AG04450 (cell line): ENCODE results near the gene FEZ2. TPM values are rescaled to one million over a fixed set of nuclear protein-coding genes. Genes with fewer than 3 reads are reported as not detected.

Experiments
- CTCF ChIA-PET: fragments of 300-600, 350-600 bp; formaldehyde crosslinking; extraction: SDS; loops from one replicate; lab custom pipeline; 2022; ENCODE audit warnings: antibody characterized with exemption, inconsistent platforms; lab: Charles Lee
- POLR2A ChIA-PET: fragments of 350-600 bp; formaldehyde crosslinking; extraction: SDS; loops from one replicate; lab custom pipeline; 2021; ENCODE audit warnings: antibody characterized with exemption, inconsistent platforms; lab: Yijun Ruan, JAX
- DNase-seq: peaks from one replicate; pipeline ENCODE4 v3.0.0-alpha.2; 2011; ENCODE audit warnings: low read depth, low spot score
- H3K27ac ChIP-seq: one replicate; pipeline ENCODE4 v1.5.1; 2012; ENCODE audit warnings: low read depth, low read length, control low read depth
- H3K27me3 ChIP-seq: one replicate; pipeline ENCODE4 v1.6.0; 2012; ENCODE audit warnings: low read length; ENCODE audit not compliant: control insufficient read depth, insufficient read depth
- H3K4me3 ChIP-seq: 2 replicates; pipeline ENCODE4 v1.5.1; 2011; ENCODE audit warnings: mild to moderate bottlenecking, low read depth, low read length, control low read depth
- H3K9me3 ChIP-seq: 2 replicates; pipeline ENCODE4 v1.5.1; 2012; ENCODE audit warnings: low read length; ENCODE audit not compliant: control insufficient read depth, insufficient read depth
- polyA plus RNA-seq: library from polyadenylated mRNA; depleted of rRNA; stranded (reverse); fragments of >200 nt; gene quantifications from 2 replicates; pipeline ENCODE4 v1.2.3, GENCODE V29; 2011
- TF ChIP-seq, protein P1 (sequence below): IDR thresholded peaks from 2 replicates; pipeline ENCODE4 v1.5.1; 2011; ENCODE audit warnings: low read depth, low read length, control low read depth, inconsistent platforms

The FEZ2 gene
- polyA plus RNA-seq, 1 experiment, result 87.5 TPM

DNA sequence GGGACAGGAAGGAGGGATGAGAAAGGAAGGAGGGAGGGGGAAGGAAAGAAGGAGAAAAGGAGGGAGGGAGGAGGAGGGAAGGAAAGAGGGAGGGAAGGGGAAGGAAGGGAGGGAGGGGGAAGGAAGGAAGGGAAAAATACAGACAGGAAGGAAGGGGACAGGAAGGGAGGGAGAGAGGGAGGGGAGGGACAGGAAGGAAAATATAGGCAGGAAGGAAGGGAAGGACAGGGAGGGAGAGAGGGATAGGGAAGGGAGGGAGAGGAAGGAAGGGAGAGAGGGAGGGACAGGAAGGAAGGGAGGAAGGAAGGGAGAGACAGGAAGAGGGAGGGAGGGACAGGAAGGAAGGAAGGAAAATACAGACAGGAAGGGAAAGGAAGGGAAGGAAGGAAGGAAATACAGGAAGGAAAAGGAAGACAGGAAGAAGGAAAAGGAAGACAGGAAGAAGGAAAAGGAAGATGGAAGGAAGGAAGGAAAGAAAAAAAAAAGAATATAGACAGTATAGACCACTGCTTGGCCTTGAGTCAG, 63.6 kb downstream of the FEZ2 start:
- no peak overlapping the region for H3K27ac ChIP-seq
- no peaks in the 10 kb centered on the region for H3K27me3 ChIP-seq
- ChIA-PET POLR2A (no interaction called here), CTCF (no interaction called here)
- no peak overlapping the region for H3K4me3 ChIP-seq
- TF ChIP-seq, protein P1, sequence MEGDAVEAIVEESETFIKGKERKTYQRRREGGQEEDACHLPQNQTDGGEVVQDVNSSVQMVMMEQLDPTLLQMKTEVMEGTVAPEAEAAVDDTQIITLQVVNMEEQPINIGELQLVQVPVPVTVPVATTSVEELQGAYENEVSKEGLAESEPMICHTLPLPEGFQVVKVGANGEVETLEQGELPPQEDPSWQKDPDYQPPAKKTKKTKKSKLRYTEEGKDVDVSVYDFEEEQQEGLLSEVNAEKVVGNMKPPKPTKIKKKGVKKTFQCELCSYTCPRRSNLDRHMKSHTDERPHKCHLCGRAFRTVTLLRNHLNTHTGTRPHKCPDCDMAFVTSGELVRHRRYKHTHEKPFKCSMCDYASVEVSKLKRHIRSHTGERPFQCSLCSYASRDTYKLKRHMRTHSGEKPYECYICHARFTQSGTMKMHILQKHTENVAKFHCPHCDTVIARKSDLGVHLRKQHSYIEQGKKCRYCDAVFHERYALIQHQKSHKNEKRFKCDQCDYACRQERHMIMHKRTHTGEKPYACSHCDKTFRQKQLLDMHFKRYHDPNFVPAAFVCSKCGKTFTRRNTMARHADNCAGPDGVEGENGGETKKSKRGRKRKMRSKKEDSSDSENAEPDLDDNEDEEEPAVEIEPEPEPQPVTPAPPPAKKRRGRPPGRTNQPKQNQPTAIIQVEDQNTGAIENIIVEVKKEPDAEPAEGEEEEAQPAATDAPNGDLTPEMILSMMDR, result no peak
- DNase-seq, result no peak
- H3K9me3 ChIP-seq, result no peaks in the 10 kb centered on the region

DNA sequence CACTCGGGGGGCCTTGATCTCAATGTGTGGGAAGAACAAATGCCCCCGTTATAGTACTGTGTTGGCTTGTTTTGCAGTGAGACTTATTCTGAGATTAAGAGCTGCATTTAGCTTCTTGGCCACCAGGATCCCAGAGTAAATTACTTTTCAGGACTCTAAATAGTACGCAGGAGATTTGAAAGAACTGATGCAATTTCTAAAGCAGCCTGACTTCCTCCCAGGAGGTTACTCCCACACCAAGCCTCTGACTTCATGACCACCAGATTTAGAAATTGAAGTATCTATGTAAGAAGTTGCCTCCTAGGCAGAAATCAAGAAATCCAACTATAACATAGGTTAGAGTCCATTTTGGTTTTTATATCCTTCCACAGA, 67.0 kb downstream of the FEZ2 start:
- no peaks in the 10 kb centered on the region for H3K27me3 ChIP-seq
- ChIA-PET CTCF (interaction anchor here (0.9 to 1.5 kb wide), 3 partner anchors 141 to 178 kb away, joined by 3 read pairs; no protein-coding TSS in a partner anchor), POLR2A (no interaction called here)
- no peak for DNase-seq
- TF ChIP-seq, protein P1, result 0 out of 2 replicates have a peak, but pooled peaks have one; percentile 14
- H3K4me3 ChIP-seq, result no peak overlapping the region
- no peak overlapping the region for H3K27ac ChIP-seq
- no peaks in the 10 kb centered on the region for H3K9me3 ChIP-seq

DNA sequence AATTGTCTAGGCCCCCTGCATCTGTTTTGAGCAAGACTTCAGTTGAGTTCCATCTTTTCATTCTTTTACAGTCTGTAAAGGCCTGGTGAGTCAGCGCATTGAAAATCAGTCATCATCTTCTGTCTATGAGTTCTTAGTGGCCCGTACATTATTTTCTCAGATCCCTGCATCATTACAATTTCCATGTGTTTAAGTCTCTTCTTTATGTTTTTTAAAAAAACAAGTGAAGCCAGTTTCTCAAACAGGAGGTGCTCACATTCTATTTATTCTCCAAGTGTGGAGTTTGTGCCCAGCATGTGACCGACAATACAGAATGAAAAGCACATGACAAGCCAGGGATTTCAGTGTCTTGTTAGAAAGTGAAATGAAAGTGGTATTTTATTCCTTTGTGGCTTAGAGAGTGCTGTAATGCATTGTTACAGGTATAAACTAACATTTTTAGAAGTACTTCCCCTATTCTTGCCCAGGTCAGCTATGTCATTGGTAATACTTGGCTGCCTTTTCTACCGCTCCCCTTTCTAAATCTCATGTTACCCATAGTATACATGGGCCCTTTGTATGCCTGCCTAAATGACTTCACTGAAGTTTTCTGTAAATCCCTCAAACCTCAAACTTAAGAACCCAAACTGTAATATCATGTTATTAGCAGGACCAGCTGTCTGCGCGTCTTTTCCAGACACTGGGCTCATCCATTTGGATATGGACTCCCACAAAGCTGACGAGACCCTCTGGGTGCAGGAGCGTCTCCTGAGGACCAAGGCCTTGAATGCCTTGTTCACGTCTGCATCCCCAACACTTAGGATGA, 67.6 kb downstream of the FEZ2 start:
- no peak for DNase-seq
- Histone ChIP-seq H3K9me3 (no peaks in the 10 kb centered on the region), H3K27me3 (no peaks in the 10 kb centered on the region), H3K27ac (no peak overlapping the region), H3K4me3 (no peak overlapping the region)
- TF ChIP-seq, protein P1, result no peak
- POLR2A ChIA-PET, result no interaction called here
- CTCF ChIA-PET, result interaction anchor here (1.0 to 1.5 kb wide), 2 partner anchors 142 to 178 kb away, joined by 3 read pairs; no protein-coding TSS in a partner anchor

DNA sequence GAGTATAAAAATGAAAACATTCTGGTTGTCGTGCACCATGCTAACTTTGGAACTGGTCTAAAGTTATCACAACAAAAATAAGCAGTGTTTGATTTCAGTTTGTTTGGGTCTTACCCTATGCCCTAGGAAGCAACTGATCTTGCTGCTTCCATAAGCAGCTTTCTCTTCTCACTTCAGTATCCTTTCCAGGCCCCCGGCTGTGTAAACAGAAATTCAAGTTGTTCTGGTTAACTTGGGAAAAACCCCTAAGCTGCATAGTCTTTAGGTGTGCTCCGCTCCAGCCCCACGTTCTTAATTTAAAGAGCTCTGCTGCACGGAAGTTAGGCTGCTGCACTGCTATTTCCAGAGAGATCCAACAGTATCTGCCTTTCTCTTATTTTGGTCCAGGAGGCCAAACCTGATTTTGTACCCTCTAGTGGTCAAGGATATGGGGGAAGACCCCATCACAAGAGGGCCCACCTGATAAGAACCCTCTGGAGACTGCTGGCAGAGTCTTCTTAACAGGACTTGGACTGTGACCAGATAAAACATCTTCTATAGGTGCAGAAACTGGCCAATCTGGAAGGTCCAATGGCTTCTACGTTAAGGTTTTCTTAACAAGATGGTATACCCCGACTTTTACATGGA, 69.1 kb downstream of the FEZ2 start:
- no peak for DNase-seq
- Histone ChIP-seq H3K4me3 (no peak overlapping the region), H3K27me3 (no peaks in the 10 kb centered on the region), H3K9me3 (no peaks in the 10 kb centered on the region), H3K27ac (no peak overlapping the region)
- TF ChIP-seq, protein P1, result no peak
- CTCF ChIA-PET, result interaction anchor here (0.9 to 1.1 kb wide), 2 partner anchors 136 to 176 kb away, joined by 3 read pairs; no protein-coding TSS in a partner anchor
- POLR2A ChIA-PET, result no interaction called here
